Measurements from ENCODE around the gene CAST.

Gene CAST

GRCh38 chr5:96765043-96765442 is 102.9 kb downstream of the CAST start:
- no peak for DNase-seq
- TF ChIP-seq POLR2A (IDR thresholded peaks at IDR 0.05; ENCODE audit: low read length) (no peak), GATA1 (IDR thresholded peaks at IDR 0.05; ENCODE audit: low read depth, low read length) (no peak)

GRCh38 chr5:96768708-96769251 is 106.6 kb downstream of the CAST start:
- TF ChIP-seq GATA1 (IDR thresholded peaks at IDR 0.05; ENCODE audit: low read depth, low read length) (no peak), POLR2A (IDR thresholded peaks at IDR 0.05; ENCODE audit: low read length) (no peak)
- DNase-seq = no peak

GRCh38 chr5:96771395-96771794 is 109.2 kb downstream of the CAST start:
- TF ChIP-seq POLR2A (IDR thresholded peaks at IDR 0.05; ENCODE audit: low read length) (no peak), GATA1 (IDR thresholded peaks at IDR 0.05; ENCODE audit: low read depth, low read length) (no peak)
- no peak for DNase-seq

- no peak for DNase-seq
Observed at GRCh38 chr5:96772111-96772510, 109.9 kb downstream of the CAST start.

GRCh38 chr5:96772542-96772941 is 110.4 kb downstream of the CAST start:
- no peak for DNase-seq
- no peak for TF ChIP-seq POLR2A (IDR thresholded peaks at IDR 0.05; ENCODE audit: low read length)
- TF ChIP-seq GATA1 (IDR thresholded peaks at IDR 0.05; ENCODE audit: low read depth, low read length) = no peak

More at GRCh38 chr5:96772111-96772510, 109.9 kb downstream of the CAST start:
- TF ChIP-seq POLR2A (IDR thresholded peaks at IDR 0.05; ENCODE audit: low read length) (no peak), GATA1 (IDR thresholded peaks at IDR 0.05; ENCODE audit: low read depth, low read length) (no peak)

- TF ChIP-seq POLR2A (IDR thresholded peaks at IDR 0.05; ENCODE audit: low read length) (no peak), GATA1 (IDR thresholded peaks at IDR 0.05; ENCODE audit: low read depth, low read length) (no peak)
- no peak for DNase-seq
Observed at GRCh38 chr5:96775050-96775449, 112.9 kb downstream of the CAST start.

GRCh38 chr5:96775689-96776088 is 113.5 kb downstream of the CAST start:
- peak; percentile 11 for TF ChIP-seq POLR2A (IDR thresholded peaks at IDR 0.05; ENCODE audit: low read length)
- no peak for TF ChIP-seq GATA1 (IDR thresholded peaks at IDR 0.05; ENCODE audit: low read depth, low read length)
- no peak for DNase-seq

GRCh38 chr5:96776621-96777020 is 114.4 kb downstream of the CAST start:
- DNase-seq = no peak
- TF ChIP-seq GATA1 (IDR thresholded peaks at IDR 0.05; ENCODE audit: low read depth, low read length) = no peak
- no peak for TF ChIP-seq POLR2A (IDR thresholded peaks at IDR 0.05; ENCODE audit: low read length)

- no peak for TF ChIP-seq GATA1 (IDR thresholded peaks at IDR 0.05; ENCODE audit: low read depth, low read length)
- no peak for TF ChIP-seq POLR2A (IDR thresholded peaks at IDR 0.05; ENCODE audit: low read length)
Observed at GRCh38 chr5:96778409-96778808, 116.2 kb downstream of the CAST start.

GRCh38 chr5:96780626-96781025 is 118.5 kb downstream of the CAST start:
- TF ChIP-seq POLR2A (IDR thresholded peaks at IDR 0.05; ENCODE audit: low read length) (no peak), GATA1 (IDR thresholded peaks at IDR 0.05; ENCODE audit: low read depth, low read length) (no peak)
- no peak for DNase-seq

More at GRCh38 chr5:96778409-96778808, 116.2 kb downstream of the CAST start:
- DNase-seq = no peak

- no peak for TF ChIP-seq GATA1 (IDR thresholded peaks at IDR 0.05; ENCODE audit: low read depth, low read length)
- DNase-seq = no peak
Observed at GRCh38 chr5:96781031-96781971, 119.1 kb downstream of the CAST start.

GRCh38 chr5:96783326-96783725 is 121.2 kb downstream of the CAST start:
- DNase-seq = no peak
- no peak for TF ChIP-seq POLR2A (IDR thresholded peaks at IDR 0.05; ENCODE audit: low read length)
- TF ChIP-seq GATA1 (IDR thresholded peaks at IDR 0.05; ENCODE audit: low read depth, low read length) = no peak

- DNase-seq = no peak
- TF ChIP-seq POLR2A (IDR thresholded peaks at IDR 0.05; ENCODE audit: low read length) (no peak), GATA1 (IDR thresholded peaks at IDR 0.05; ENCODE audit: low read depth, low read length) (no peak)
Observed at GRCh38 chr5:96785326-96786109, 123.3 kb downstream of the CAST start.

GRCh38 chr5:96788112-96788749 is 126.1 kb downstream of the CAST start:
- DNase-seq = no peak
- TF ChIP-seq POLR2A (IDR thresholded peaks at IDR 0.05; ENCODE audit: low read length) (no peak), GATA1 (IDR thresholded peaks at IDR 0.05; ENCODE audit: low read depth, low read length) (no peak)

Measured in erythroblast (primary cell).